Glutamatergic neuron (in vitro differentiated cells): ENCODE results near the gene TUBG1. TPM values are rescaled to one million over a fixed set of nuclear protein-coding genes. Genes with fewer than 3 reads are reported as not detected.
"Not testable (repeated sequence)": the region's sequence is repeated elsewhere in the genome, so short reads cannot be mapped to it uniquely, and the experiment has no call there.

Experiments
- DNase-seq: peaks from one replicate; pipeline ENCODE4 v3.0.0; 2022
- H3K27ac Mint-ChIP-seq: one replicate; pipeline ENCODE4 v1.8.0; 2020; ENCODE audit warnings: mild to moderate bottlenecking, mixed read lengths, inconsistent platforms; ENCODE audit not compliant: unreplicated experiment
- H3K27me3 Mint-ChIP-seq: one replicate; pipeline ENCODE4 v1.8.0; 2020; ENCODE audit warnings: mild to moderate bottlenecking, moderate library complexity, mixed read lengths, inconsistent platforms; ENCODE audit not compliant: unreplicated experiment
- H3K36me3 Mint-ChIP-seq: one replicate; pipeline ENCODE4 v1.8.0; 2020; ENCODE audit warnings: mild to moderate bottlenecking, mixed read lengths, inconsistent platforms; ENCODE audit not compliant: unreplicated experiment
- H3K4me1 Mint-ChIP-seq: one replicate; pipeline ENCODE4 v1.8.0; 2020; ENCODE audit warnings: mild to moderate bottlenecking, low read depth, mixed read lengths, inconsistent platforms; ENCODE audit not compliant: unreplicated experiment
- H3K4me3 Mint-ChIP-seq: one replicate; pipeline ENCODE4 v1.8.0; 2020; ENCODE audit warnings: mild to moderate bottlenecking, mixed read lengths, inconsistent platforms; ENCODE audit not compliant: unreplicated experiment
- H3K9me3 Mint-ChIP-seq: one replicate; pipeline ENCODE4 v1.8.0; 2020; ENCODE audit warnings: mild to moderate bottlenecking, moderate library complexity, mixed read lengths, inconsistent platforms; ENCODE audit not compliant: unreplicated experiment
- CTCF ChIP-seq: fragments of 200-600 bp; sonication (generic); IDR thresholded peaks from one replicate; pipeline ENCODE4 v1.5.0; 2021; ENCODE audit not compliant: partially characterized antibody, unreplicated experiment
- total RNA-seq: library from RNA; stranded (reverse); fragmentation: NEBNext Ultra II Directional; extraction: Animal tissue kit (Norgen Biotek cat#: 25700); gene quantifications from one replicate; pipeline ENCODE4 v1.2.1, GENCODE V29; 2021; ENCODE audit not compliant: unreplicated experiment

Gene TUBG1
- total RNA-seq, 1 donor from 2014 or later: 74.2 TPM

DNA sequence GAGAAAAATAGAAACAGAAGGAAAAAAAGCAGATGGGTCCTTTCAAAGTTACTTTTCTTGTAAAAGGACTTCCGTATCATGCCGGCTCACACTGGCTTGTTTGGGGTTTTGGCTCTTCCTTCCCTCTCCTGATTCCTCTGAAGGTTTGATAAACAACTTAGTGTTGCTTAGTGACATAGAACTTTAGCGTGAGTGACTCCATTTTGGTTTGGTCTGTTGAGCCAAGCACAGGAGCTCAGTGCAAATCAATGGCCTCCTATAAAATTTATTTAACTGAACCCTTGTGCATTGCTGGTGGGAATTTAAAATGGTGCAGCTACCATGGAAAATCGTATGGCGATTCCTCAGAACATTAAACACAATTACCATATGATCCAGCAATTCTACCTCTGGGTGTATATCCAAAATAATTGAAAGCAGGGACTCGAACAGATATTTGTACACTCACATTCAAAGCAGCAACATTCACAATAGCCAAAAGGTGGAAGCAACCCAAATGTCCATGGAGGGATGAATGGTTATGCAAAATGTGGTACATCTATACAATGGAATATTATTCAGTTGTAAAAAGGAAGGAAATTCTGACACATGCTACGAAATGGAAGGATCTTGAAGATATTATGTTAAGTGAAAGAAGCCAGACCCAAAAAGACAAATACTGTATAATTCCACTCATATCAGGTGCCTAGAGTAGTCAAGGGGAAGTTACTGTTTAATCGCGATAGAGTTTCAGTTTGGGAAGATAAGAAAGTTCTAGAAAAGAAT is 48.5 kb downstream of the TUBG1 start:
- peak overlapping the region; percentile 88 for H3K4me3 Mint-ChIP-seq

DNA sequence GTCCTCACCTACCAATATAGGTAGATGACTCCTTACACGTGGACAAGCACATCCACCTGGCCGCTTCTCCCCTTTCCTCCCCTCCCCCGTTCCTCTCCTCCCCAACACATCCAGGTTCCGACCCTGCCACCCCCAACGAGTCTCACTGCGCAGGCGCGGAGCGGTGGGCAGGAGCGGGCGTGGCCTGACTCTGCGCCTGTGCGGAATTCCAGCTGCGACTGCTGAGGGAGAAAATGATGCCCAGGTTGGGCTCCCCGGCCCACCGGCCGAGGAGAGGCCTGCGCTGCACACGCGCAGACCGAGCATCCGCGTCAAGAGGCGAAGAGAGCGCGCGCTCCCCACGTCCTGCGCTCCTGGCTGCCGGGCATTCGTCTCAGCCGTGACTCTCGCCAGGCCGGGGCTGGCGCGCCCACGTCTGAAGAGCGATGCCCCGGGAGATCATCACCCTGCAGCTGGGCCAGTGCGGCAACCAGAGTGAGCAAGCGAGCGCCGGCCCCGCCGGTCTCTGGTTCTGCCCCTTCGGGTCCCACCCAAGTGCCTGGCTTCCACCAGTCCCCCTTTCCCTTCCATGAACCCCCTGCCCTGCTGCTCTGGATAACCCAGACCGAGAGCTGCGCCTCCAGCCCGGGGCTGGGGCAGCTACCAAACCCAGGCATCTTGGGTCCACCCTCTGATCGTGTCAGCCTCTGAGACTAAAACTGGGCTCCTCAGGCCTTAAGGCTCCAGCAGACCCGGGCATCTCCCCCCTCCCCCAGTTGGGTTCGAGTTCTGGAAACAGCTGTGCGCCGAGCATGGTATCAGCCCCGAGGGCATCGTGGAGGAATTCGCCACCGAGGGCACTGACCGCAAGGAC is 49.8 kb downstream of the TUBG1 start, which contains the start of gene TUBG2:
TUBG2 (plus strand) TSS at position 206 of the 853 bp plus-strand sequence; CDS start at position 426, 220 bp downstream.
- Mint-ChIP-seq H3K4me1 (peaks cover 3% of the 10 kb centered on the region), H3K27me3 (peaks cover 3% of the 10 kb centered on the region), H3K4me3 (peak within 1 kb of the TSS; percentile 88), H3K9me3 (no peaks in the 10 kb centered on the region), H3K27ac (no peak within 1 kb of the TSS), H3K36me3 (no peaks in the 10 kb centered on the region)
- TF ChIP-seq CTCF: no peak
- DNase-seq: peak; percentile 90

More for the DNA sequence above, 48.5 kb downstream of the TUBG1 start:
- Mint-ChIP-seq H3K9me3 (no peaks in the 10 kb centered on the region), H3K36me3 (no peaks in the 10 kb centered on the region), H3K27me3 (peaks cover 5% of the 10 kb centered on the region), H3K4me1 (peaks cover 7% of the 10 kb centered on the region), H3K27ac (no peak overlapping the region)
- TF ChIP-seq CTCF: no peak
- DNase-seq: no peak

DNA sequence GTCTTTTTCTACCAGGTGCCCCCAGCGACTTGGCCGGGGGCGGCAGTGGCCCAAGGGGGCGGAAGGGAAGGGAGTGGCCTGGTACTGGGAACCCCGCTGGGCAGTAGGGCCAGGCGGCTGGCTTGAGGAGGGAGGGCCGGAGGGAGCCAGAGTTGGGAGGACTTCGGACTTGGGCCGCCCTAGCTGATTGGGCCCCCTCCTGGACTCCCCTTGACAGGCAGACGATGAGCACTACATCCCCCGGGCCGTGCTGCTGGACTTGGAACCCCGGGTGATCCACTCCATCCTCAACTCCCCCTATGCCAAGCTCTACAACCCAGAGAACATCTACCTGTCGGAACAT is 50.4 kb downstream of the TUBG1 start:
- peak overlapping the region; percentile 88 for H3K4me3 Mint-ChIP-seq
- H3K4me1 Mint-ChIP-seq, H3K36me3 Mint-ChIP-seq, DNase-seq, H3K27me3 Mint-ChIP-seq, H3K27ac Mint-ChIP-seq, H3K9me3 Mint-ChIP-seq: not testable (repeated sequence)

DNA sequence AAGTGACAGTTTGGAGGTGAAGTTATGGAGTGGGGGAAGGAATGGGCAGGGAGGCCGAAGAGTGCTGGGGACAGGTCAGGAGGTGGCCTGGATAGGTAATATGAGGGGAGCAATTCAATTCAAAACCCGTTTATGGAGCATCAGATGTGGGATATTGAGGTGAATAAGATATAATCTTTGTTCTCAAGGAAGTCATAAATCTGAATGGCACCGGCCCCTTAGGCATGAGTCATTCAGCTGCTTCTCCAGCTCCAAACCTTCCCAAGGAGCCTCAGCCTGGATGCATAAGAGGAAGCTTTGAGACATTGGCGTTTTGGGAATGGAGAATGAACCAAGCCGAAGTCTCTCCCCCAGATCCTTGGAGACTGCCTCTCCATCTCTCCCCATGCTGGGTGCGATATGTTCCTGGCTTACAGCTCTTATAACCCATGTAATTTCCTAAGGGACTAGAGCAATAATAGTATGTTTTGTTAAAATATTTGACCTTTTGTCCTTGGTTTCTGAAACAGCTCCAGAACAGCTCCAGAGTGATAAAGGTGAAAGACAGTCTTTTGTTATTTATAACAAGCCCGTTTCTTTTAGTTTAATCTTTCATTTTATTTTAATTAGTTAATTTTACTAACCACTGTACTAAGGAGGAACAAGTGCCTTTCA is 51.3 kb downstream of the TUBG1 start:
- Mint-ChIP-seq H3K4me3 (no peak overlapping the region), H3K36me3 (no peaks in the 10 kb centered on the region), H3K27me3 (peaks cover 3% of the 10 kb centered on the region), H3K9me3 (no peaks in the 10 kb centered on the region), H3K27ac (no peak overlapping the region), H3K4me1 (no peaks in the 10 kb centered on the region)
- TF ChIP-seq CTCF: no peak
- DNase-seq: no peak

Other genes starting within 250 kb of the TUBG1 start
- gene STAT3, start 221.2 kb upstream of the TUBG1 start, total RNA-seq: 68.0 TPM
- 0.32 TPM for gene CAVIN1, start 186.4 kb upstream of the TUBG1 start, total RNA-seq
- gene ATP6V0A1, start 150.8 kb upstream of the TUBG1 start, total RNA-seq: 253 TPM
- 42.8 TPM for gene NAGLU, start 73.4 kb upstream of the TUBG1 start, total RNA-seq
- 4.1 TPM for gene HSD17B1, start 56.8 kb upstream of the TUBG1 start, total RNA-seq
- 57.4 TPM for gene COASY, start 47.5 kb upstream of the TUBG1 start, total RNA-seq
- gene MLX, start 42.6 kb upstream of the TUBG1 start, total RNA-seq: 62.5 TPM
- 12.0 TPM for gene PSMC3IP, start 32.0 kb upstream of the TUBG1 start, total RNA-seq
- 88.2 TPM for gene RETREG3, start 309 bp upstream of the TUBG1 start, total RNA-seq
- 22.1 TPM for gene TUBG2, start 49.6 kb downstream of the TUBG1 start, total RNA-seq
- gene PLEKHH3, start 67.3 kb downstream of the TUBG1 start, total RNA-seq: 40.6 TPM
- 1.6 TPM for gene CCR10, start 72.2 kb downstream of the TUBG1 start, total RNA-seq
- gene CNTNAP1, start 72.8 kb downstream of the TUBG1 start, total RNA-seq: 44.8 TPM
- gene EZH1, start 135.4 kb downstream of the TUBG1 start, total RNA-seq: 32.2 TPM
- gene RAMP2, start 151.5 kb downstream of the TUBG1 start, total RNA-seq: 4.6 TPM
- gene VPS25, start 163.8 kb downstream of the TUBG1 start, total RNA-seq: 84.3 TPM
- gene WNK4, start 170.9 kb downstream of the TUBG1 start, total RNA-seq: 2.7 TPM
- 56.7 TPM for gene COA3, start 189.0 kb downstream of the TUBG1 start, total RNA-seq
- not detected for gene CNTD1, start 189.2 kb downstream of the TUBG1 start, total RNA-seq
- 72.1 TPM for gene BECN1, start 214.6 kb downstream of the TUBG1 start, total RNA-seq
- 127 TPM for gene PSME3, start 223.7 kb downstream of the TUBG1 start, total RNA-seq
- 6.1 TPM for gene AOC2, start 234.9 kb downstream of the TUBG1 start, total RNA-seq
- 2.0 TPM for gene AOC3, start 241.5 kb downstream of the TUBG1 start, total RNA-seq